Measurements from ENCODE around the gene ALK. TPM values are rescaled to one million over a fixed set of nuclear protein-coding genes. Genes with fewer than 3 reads are reported as not detected.

ALK gene
- polyA plus RNA-seq, 1 of the 3 experiments (the other 2 are of a cell fraction): 0.30 TPM

DNA sequence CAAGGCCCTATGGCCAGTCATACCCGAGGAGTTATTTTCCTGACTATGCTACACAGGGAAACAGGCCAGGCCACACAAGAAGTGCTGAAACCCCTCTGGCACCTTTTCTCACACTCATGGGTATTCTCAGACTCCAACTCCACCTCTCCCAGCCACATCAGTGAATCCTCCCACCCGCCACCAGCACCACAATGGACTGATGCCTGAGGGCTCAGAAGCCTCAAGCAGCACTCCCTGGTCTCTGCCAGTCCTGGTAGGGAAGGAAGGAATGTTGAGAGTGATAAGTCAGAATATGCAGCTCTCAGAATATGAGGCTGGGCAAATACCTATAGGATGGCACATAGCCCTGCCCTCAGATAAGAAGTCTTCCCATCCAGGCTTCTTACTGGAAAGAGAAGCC lies 391.1 kb downstream of the ALK start:
- Histone ChIP-seq H2AFZ (ENCODE audit: low read depth) (no peak overlapping the region), H3K36me3 (replicated peaks in 1 of 2; ENCODE audit: control insufficient read depth in 1 of 2, insufficient read depth in 2 of 2, low read length in 1 of 2) (peaks cover 0 to 3% of the 10 kb centered on the region in 2 experiments), H3K4me1 (ENCODE audit: control insufficient read depth in 1 of 2, insufficient read depth in 2 of 2, low read depth in 1 of 2, low read length in 1 of 2) (peaks cover 0 to 69% of the 10 kb centered on the region in 2 experiments; a peak in 1 of 4 replicates), H3K9ac (no peak overlapping the region), H4K20me1 (ENCODE audit: insufficient read depth) (no peaks in the 10 kb centered on the region), H3K9me3 (no peaks in the 10 kb centered on the region), H3K4me3 (ENCODE audit: low read depth in 2 of 2, low read length in 1 of 2) (no peak overlapping the region), H3K4me2 (no peak overlapping the region), H3K27me3 (ENCODE audit: insufficient read depth) (0 out of 2 replicates have a peak, but pooled peaks cover 7% of the 10 kb centered on the region), H3K27ac (ENCODE audit: low read depth in 2 of 2, low read length in 1 of 2) (peak overlapping the region in 1 of 2 experiments; percentile 50; a peak in 1 of 4 replicates), H3K9me2 (no peaks in the 10 kb centered on the region), H3K79me2 (ENCODE audit: insufficient read depth) (no peaks in the 10 kb centered on the region), H3F3A (replicated peaks; ENCODE audit: insufficient read depth) (no peaks in the 10 kb centered on the region)
- CTCF ChIA-PET: interaction anchor here (1.3 to 1.5 kb wide), 2 partner anchors 10 to 13 kb away, joined by 3 to 7 read pairs; no protein-coding TSS in a partner anchor
- 40% methylated on average over 2 of the region's 2 CpGs for WGBS (ENCODE audit: low lambda C conversion rate)
- TF ChIP-seq, protein P1, sequence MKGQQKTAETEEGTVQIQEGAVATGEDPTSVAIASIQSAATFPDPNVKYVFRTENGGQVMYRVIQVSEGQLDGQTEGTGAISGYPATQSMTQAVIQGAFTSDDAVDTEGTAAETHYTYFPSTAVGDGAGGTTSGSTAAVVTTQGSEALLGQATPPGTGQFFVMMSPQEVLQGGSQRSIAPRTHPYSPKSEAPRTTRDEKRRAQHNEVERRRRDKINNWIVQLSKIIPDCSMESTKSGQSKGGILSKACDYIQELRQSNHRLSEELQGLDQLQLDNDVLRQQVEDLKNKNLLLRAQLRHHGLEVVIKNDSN (IDR thresholded peaks at IDR 0.05; ENCODE audit: borderline replicate concordance, low read depth): no peak
- TF ChIP-seq, protein P2, sequence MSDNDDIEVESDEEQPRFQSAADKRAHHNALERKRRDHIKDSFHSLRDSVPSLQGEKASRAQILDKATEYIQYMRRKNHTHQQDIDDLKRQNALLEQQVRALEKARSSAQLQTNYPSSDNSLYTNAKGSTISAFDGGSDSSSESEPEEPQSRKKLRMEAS (IDR thresholded peaks at IDR 0.05; ENCODE audit: low read depth): no peak
- TF ChIP-seq EP300 (IDR thresholded peaks at IDR 0.05; ENCODE audit: borderline replicate concordance in 1 of 2, low read depth in 1 of 2, low read length in 1 of 2): no peak
- POLR2A ChIA-PET: no interaction called here
- no peak for DNase-seq

DNA sequence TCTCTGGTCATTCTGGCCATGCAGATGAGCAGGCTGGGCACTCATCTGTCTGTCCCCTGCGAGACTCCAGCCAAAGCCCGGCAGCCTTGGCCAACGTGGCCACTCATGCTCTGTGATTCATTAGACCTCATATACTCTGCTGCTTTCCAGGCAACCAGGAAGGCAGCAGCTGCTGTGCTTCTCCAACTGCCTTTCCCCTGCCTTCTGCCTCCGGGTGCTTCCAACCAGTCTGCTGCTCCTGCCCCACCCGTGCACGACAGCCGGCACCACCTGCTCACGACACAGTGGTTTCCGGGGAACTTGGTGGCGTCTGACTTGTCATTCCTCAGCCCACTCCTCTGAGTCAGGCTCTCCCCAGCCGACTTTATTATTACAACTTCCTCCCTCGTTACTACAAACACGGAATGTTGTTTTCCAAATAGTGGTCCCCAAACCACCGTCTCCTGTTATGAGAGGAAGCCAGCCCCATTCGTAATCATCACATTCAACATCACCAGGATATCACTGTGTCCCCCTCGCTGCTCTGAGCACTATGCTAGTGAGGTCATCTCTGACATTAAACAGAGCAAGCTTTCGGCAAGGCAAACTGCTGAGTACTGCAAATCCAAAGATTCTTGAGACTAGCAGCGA lies 392.4 kb downstream of the ALK start:
- H3K4me1 ChIP-seq (ENCODE audit: control insufficient read depth in 1 of 2, insufficient read depth in 2 of 2, low read depth in 1 of 2, low read length in 1 of 2): peaks cover 0 to 61% of the 10 kb centered on the region in 2 experiments; a peak in 1 of 4 replicates
- no peaks in the 10 kb centered on the region for H4K20me1 ChIP-seq (ENCODE audit: insufficient read depth)
- no peaks in the 10 kb centered on the region for H3K36me3 ChIP-seq (replicated peaks in 1 of 2; ENCODE audit: control insufficient read depth in 1 of 2, insufficient read depth in 2 of 2, low read length in 1 of 2)
- H3K9me2 ChIP-seq: no peaks in the 10 kb centered on the region
- H3K4me3 ChIP-seq (ENCODE audit: low read depth in 2 of 2, low read length in 1 of 2): no peak overlapping the region
- no peak for TF ChIP-seq YY1 (IDR thresholded peaks at IDR 0.05; ENCODE audit: low read depth)
- TF ChIP-seq GABPA (IDR thresholded peaks at IDR 0.05; ENCODE audit: low read depth): no peak
- no peak for TF ChIP-seq GATA2 (CRISPR knock-in tag; IDR thresholded peaks at IDR 0.05)
- H3K4me2 ChIP-seq: no peak overlapping the region
- ChIA-PET CTCF (no interaction called here), POLR2A (interaction anchor here (1.1 kb wide), 1 partner anchor 11 kb away, joined by 6 read pairs; no protein-coding TSS in a partner anchor)
- no peaks in the 10 kb centered on the region for H3K27me3 ChIP-seq (ENCODE audit: insufficient read depth)
- WGBS (ENCODE audit: low lambda C conversion rate): 51% methylated on average over 18 of the region's 18 CpGs
- no peak overlapping the region for H3K9ac ChIP-seq
- no peaks in the 10 kb centered on the region for H3K79me2 ChIP-seq (ENCODE audit: insufficient read depth)
- no peaks in the 10 kb centered on the region for H3F3A ChIP-seq (replicated peaks; ENCODE audit: insufficient read depth)
- DNase-seq: no peak
- peak overlapping the region in 1 of 2 experiments; percentile 79; a peak in 2 of 4 replicates for H3K27ac ChIP-seq (ENCODE audit: low read depth in 2 of 2, low read length in 1 of 2)
- H3K9me3 ChIP-seq: no peaks in the 10 kb centered on the region
- no peak overlapping the region for H2AFZ ChIP-seq (ENCODE audit: low read depth)

DNA sequence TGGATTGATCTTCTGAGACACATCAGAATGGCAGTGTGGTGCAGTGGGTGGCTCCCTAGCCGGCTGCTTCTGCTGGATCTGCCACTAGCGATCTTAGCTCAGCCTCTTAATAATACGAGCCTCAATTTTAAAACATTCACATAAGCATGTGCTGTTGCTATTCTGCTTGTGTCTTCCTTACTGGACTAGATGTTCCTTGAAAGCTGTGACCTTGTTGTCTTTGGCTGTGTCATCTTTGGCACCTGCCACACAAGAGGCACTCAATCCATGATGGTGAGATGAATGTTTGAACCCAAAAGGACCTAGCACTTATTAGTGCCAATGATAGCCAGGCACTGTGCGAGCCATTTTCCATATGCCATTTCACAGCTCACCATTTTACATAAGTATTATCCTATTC lies 393.0 kb downstream of the ALK start:
- H3K79me2 ChIP-seq (ENCODE audit: insufficient read depth): no peaks in the 10 kb centered on the region
- H3K36me3 ChIP-seq (replicated peaks in 1 of 2; ENCODE audit: control insufficient read depth in 1 of 2, insufficient read depth in 2 of 2, low read length in 1 of 2): no peaks in the 10 kb centered on the region
- no peaks in the 10 kb centered on the region for H3K9me3 ChIP-seq
- WGBS (ENCODE audit: low lambda C conversion rate): 65% methylated on average over 4 of the region's 4 CpGs
- ChIA-PET POLR2A (interaction anchor here (1.1 kb wide), 1 partner anchor 10 kb away, joined by 6 read pairs; no protein-coding TSS in a partner anchor), CTCF (interaction anchor here (1.2 kb wide), 1 partner anchor 51 kb away, joined by 3 read pairs; no protein-coding TSS in a partner anchor)
- TF ChIP-seq JUND (IDR thresholded peaks at IDR 0.05) (no peak), GABPA (IDR thresholded peaks at IDR 0.05; ENCODE audit: low read depth) (no peak), YY1 (IDR thresholded peaks at IDR 0.05; ENCODE audit: low read depth) (no peak), RFX5 (IDR thresholded peaks at IDR 0.05; ENCODE audit: low read length) (no peak), PBX3 (IDR thresholded peaks at IDR 0.05) (no peak), FOXJ3 (CRISPR knock-in tag; IDR thresholded peaks at IDR 0.05) (no peak), CHD2 (IDR thresholded peaks at IDR 0.05; ENCODE audit: low read length, partially characterized antibody) (no peak), NFIC (IDR thresholded peaks at IDR 0.05; ENCODE audit: borderline replicate concordance) (no peak)
- no peak overlapping the region for H3K4me2 ChIP-seq
- H3K4me1 ChIP-seq (ENCODE audit: control insufficient read depth in 1 of 2, insufficient read depth in 2 of 2, low read depth in 1 of 2, low read length in 1 of 2): peaks cover 0 to 55% of the 10 kb centered on the region in 2 experiments; a peak in 1 of 4 replicates
- peak overlapping the region in 1 of 2 experiments; percentile 79; a peak in 2 of 4 replicates for H3K27ac ChIP-seq (ENCODE audit: low read depth in 2 of 2, low read length in 1 of 2)
- H3K27me3 ChIP-seq (ENCODE audit: insufficient read depth): no peaks in the 10 kb centered on the region
- DNase-seq: no peak
- H4K20me1 ChIP-seq (ENCODE audit: insufficient read depth): no peaks in the 10 kb centered on the region
- H3K4me3 ChIP-seq (ENCODE audit: low read depth in 2 of 2, low read length in 1 of 2): no peak overlapping the region
- H2AFZ ChIP-seq (ENCODE audit: low read depth): no peak overlapping the region
- H3F3A ChIP-seq (replicated peaks; ENCODE audit: insufficient read depth): no peaks in the 10 kb centered on the region
- no peaks in the 10 kb centered on the region for H3K9me2 ChIP-seq
- H3K9ac ChIP-seq: no peak overlapping the region
